HG03196 (cell line): ENCODE results near the gene ATRIP.

Experiments used
- ATAC-seq: cut with Tn5 transposase; IDR thresholded peaks from one replicate; pipeline ENCODE4 v1.9.1; 2021; ENCODE audit not compliant: unreplicated experiment

The ATRIP gene

DNA sequence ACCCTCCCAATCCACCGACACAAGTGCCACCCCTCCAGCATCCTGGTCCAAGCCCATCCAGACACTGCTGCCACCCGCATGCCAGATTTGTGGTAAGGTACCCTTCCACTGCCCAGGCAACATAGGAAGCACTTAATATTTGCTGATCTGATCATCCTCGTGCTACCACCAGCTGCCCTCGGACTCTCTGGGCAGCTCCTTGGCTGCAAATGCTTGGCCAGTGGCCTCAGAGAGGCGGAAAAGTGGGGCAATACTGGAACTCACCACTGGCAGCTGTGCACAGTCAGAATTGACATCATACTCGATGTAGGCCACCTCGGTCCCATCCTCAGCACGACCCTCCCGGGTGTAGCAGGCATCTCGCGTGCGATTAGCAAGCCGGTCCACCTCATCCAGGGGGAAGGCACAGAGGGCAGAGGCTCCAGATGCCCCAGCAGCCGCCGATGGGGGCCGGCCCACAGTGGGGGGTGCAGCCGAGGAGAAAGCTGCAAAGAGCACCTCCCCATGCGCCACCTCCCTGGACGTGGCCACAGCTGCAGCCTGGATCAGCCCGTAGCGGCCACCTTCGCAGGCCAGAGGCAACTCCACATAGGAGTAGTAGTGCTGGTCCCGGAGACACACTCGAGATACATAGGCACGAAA lies 23.2 kb upstream of the ATRIP start:
- ATAC-seq: no peak

DNA sequence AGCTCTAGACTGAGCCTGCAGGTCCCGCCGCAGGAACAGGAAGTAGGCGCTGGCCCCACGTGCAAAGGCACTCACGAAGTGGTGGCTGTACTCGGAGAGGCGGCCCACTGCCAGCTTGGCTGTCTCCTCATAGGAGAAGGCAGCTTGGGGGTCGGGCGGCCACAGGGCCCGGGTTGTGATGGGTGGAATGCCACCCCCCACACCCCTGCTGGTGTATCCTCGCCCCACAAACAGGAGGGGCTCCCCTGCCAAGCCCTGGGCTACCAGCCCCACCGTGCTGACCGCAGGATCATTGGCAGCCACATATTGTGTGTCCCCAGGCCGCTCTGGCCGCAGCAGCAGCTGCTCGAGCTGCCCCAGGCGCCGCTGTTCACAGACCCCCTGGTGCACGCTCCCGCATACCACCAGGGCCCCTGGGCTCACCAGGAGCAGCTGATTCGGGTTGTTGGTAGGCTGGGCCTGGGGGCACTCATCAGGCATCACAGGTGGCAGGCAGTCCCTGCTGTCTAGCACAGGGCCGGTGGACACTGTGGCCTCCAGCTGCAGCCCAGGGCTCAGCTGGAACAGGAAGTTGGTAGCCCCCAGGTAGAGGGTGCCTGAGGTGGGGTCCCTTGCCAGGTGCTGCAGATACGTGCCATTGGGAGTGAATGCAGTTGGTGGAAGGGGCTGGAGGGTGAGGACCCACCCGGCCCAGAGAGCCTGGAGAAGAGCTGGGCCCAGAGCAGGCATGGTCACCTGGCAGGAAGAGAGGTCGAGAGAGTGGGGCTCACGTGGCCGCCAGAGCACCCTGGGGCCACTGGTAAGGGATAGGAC lies 22.4 kb upstream of the ATRIP start:
- ATAC-seq: no peak

DNA sequence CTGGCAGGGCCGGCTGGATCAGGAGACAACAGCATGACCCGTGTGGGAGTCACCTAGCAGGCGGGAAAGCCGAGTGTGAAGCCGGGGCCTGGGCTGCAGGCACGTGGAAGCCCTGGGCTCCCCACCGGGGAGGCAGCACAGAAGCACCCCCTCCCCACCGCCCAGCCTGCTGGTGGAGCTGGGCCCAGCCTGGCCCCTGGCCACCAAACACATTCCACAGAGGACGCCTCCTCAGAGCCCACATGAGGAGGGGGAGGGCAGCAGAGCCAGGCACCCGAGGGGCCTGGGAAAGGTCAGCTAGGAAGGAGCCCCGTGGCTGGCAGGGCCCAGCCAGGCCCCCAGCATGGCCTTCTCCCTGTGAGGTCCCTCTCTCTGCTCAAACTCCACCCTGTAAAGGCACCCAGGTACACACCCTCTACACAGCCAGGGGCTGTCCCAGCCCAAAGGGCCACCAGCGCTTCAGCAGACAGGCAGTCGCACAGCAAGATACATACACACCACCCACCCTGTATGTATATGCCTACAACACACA lies 21.2 kb upstream of the ATRIP start:
- no peak for ATAC-seq

DNA sequence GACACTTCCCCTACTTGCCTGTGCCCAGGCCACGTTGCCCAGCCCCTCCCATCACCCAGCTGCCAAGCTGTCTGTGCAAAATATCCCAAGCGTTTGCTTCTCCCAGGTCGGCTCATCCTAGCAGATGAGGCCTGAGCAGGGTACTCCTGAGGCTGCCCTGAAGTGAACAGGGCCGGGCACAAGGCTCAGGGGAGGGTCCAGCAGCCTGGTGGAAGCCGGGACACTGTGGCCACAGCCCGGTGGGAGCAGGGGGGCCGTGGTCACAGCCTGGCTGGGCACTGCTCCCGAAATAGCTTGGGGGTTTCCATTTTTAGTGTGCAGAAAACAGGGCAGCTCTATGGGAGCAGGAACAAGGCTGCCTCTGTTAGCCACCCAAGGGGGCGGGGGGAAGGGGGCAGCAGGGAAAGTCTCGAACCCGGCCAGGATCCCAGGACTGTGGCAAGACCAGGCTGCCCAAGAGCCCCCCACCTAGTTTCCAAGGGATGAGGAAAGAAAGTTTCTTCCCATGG lies 20.1 kb upstream of the ATRIP start:
- ATAC-seq: no peak

GRCh38 chr3:48426944-48427629 lies 19.4 kb upstream of the ATRIP start:
- ATAC-seq: no peak

DNA sequence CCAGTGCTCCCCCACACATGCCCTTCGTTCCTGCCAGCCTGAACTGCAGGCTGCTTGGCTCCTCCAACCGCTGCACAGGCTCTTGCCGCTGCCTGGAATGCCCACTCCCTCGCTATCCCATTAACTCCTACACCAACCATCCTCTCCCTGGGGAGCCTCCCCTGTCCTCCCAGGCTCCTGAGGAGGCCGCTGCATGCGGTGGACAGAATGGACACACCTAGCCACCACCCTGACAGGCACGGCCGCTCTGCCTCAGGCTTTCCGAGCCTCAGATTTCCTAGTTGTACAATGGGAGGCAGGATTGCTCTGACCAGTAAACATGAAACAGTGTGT lies 18.9 kb upstream of the ATRIP start:
- no peak for ATAC-seq

DNA sequence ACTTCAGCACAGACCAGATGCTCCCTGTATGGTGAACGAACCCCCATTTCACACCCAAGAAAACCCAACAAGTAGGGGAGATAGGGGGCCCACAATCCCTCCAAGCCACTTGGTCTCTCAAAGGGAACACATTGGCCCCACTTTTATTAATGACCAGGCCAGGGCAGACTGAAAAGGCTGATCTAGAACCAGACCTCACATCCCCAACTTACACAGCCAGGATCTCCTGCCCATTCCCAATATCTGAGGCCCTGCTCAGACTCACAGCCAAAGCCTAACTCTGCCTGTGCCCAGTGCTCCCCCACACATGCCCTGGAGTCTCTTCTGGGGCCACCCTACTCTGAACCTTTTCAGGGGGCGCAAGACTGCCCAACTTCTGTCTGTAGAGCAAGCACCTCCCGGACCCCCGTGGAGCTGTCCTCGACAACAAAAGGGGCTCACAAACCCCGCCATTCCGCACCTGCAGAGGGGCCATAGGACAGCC lies 18.4 kb upstream of the ATRIP start:
- ATAC-seq: no peak

- ATAC-seq: no peak
These were observed 17.8 kb upstream of the ATRIP start for GRCh38 chr3:48428572-48429316.

- ATAC-seq: no peak
These were observed 17.1 kb upstream of the ATRIP start for GRCh38 chr3:48429317-48429959.

DNA sequence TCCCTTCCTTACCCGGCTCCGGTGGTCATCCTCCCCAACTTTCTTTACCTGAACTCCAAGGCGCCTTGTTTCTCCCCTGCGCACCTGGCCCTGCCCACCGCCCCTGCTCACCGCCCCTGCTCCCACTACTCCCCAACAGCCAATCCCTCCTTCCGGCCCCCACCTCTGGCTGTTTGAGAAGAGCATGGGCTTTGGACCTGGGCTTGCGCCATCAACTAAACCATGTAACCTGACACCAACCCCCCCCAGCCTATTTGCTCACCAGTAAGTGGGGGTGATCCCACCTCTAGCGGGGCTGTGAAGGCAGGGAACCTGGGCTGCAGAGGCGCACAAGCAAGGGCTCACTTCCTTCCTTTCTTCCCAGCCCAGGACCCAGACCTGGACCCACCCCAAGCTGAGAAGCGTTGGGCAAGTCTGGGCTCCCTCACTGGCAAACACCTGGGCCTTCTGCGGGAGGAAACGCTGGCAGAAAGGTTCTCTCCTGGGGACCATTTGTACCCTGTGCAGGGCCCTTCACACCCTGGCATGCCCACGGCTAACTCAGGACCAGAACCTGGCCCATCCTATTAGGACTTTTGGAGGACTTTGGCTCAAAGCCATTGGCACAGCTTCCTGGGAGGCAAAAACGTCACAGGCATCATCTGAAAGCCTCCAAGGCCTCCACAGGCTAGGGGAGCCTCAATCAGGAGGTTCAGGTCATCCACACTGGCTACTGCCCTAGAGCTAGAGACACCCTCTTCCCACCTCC lies 16.4 kb upstream of the ATRIP start, which contains the start of gene PLXNB1:
PLXNB1 (minus strand) TSS at position 127 of the 748 bp plus-strand sequence. CDS start 5,475 bp downstream, outside the sequence.
- ATAC-seq: no peak

DNA sequence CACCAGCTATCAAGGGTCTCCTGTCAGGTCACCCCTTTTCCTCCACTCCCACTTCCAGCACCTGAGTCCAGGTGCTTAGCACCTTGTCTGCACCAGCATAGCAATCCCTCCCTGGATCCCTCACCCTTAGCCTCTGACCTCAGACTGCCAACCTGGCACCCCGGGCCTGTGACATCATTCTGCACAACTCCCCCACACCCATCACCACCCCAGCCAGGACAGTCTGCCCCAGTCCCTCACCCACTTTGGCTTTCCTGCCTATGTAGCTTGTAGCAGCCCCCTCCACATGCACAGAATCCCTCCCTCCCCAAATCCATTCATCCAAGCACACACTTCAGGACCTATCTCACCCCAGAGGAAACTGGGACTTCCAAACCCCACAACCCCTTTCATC lies 15.8 kb upstream of the ATRIP start:
- ATAC-seq: no peak

DNA sequence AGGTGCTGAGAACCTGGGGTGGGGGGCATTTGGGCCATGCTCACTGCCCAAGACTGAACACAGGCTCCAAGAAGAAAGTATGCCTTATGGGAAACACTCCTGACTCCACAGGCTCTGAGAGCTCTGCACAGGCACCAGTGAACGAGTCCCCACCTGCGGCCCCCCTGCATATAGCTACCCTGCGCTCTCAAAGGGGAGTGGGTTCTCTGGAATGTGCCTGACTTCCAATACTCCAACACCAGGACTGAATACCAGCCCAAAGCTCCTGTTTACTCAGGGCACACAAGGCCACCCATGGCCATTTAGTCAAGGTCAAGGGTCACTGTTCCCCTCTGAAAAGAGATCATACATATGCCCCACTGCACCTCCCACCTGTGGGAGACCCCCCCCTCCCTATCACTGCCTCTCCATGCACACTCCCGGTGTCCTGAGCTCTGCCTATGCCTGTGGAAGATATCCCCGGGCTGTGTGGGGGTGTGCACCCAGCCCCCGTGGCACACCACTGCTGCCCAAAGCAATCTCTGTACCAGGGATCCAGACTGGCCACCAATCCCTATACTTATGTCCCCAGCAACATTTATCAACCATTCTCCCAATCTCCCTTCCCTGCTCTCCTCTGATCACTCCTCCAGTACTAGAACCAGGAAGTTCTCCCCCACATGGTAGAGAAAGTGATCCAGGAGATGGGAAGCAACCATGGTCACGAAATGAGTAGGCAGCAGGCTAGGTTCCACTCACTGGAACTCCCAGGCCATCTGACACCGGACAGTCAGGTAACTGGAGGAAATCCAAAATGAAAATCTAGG lies 15.1 kb upstream of the ATRIP start:
- no peak for ATAC-seq

DNA sequence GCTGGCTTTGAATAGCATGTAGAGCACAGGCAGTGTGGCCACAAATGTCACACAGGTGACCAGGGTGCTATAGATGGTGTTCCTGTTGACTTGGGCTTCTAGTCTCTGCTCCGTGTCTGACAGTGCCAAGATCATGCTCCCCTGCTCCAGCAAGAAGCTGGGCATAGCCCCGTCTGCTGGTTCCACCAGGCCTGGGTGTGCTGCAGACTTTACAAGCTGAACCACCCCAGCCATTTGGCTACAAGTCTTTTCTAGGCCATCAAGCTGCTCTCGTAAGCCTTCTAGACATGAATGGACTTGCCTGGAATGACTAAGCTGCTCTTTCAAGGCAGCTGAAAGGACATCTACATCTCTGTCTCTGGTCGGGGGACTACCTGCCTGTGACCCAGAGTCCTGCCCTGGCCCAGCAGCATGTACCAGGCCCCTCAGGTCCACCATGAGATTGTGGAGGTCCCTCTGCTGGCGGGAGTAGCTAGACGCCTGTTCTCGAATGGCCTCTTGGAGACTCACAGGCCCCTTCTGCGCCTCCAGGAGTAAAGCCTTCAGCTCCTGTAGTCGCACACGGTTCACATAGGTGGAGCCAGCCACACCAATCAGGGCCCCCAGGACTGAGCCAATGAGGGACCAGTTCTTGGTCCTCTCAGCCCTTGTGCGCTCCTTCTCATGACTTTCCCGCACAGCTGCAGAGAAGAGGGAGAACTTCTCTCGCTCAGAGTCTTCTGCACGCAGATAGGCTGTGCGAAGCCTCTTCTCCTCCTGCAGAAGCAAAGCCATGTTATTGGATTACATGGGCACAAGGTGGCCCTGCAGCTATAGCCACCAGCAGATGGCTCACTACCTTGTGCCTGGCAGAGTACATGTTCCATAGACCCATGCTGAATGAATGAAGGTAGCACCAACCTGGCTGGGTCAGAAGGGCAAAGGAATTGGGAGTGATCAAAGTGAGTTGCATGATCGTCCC lies 13.8 kb upstream of the ATRIP start:
- no peak for ATAC-seq

DNA sequence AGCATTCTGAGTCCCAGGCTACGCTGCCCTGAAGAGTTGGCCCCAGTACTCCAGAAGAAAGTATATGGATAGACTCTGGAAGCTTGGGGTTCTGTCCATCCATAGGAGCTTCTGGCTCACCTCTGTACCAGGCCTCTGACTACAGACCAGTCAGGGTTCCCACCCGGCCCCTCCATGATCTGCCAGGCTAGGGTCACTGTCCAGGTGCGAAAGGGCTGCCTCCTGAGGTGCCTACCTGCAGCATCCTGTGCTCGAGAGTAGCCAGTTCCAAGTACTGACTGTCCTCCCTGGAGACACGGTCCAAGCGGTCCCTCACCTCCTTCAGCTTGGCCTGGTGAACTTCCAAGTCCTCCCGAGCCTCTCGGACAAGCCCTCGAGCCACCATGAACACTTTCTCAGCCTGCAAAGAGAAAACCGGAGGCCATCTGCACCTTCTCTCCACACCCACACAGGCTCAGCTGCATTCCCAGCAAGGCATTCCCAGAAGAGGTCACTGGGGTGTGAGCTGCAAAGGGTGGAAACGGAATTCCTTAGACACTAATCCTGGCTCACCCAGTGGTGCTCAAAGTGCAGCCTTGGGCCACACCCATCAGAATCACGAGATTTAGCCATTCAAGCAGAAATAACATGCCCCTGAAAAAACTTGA lies 12.9 kb upstream of the ATRIP start:
- ATAC-seq: no peak

GRCh38 chr3:48434591-48435222 lies 11.8 kb upstream of the ATRIP start:
- no peak for ATAC-seq

DNA sequence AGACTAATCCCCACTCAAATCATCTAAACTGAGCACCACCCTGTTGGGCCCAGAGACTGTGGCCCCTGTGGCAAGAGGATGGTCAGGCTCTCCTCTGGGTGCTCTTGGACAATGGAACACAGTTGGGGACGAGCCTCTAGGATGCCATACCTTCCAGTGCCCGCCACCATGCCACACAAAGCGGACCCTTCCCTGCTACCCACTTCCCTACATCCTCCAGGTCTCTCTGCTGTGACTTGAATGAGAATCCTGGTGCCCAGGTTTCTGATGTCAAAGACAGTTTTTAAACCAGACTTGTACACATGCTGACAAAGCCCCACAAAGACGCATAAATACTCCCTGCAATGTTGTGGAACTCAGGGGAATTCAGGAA lies 11.3 kb upstream of the ATRIP start:
- no peak for ATAC-seq
